Measurements from ENCODE around the gene CCDC180. TPM values are rescaled to one million over a fixed set of nuclear protein-coding genes. Genes with fewer than 3 reads are reported as not detected.

The CCDC180 gene
- total and polyA plus RNA-seq, 10 of the 15 experiments (the other 5 are each of a cell fraction or from before 2014, with no cell fraction given), result 0.31 to 1.1 (median 0.57) TPM

- Histone ChIP-seq H3K79me2 (ENCODE audit: control insufficient read depth, insufficient read depth, low read length) (no peaks in the 10 kb centered on the region), H2AFZ (ENCODE audit: control insufficient read depth, low read depth, low read length) (no peak overlapping the region), H3K36me3 (ENCODE audit: control insufficient read depth in 2 of 2, insufficient read depth in 2 of 2, low read length in 1 of 2) (no peaks in the 10 kb centered on the region), H3K9me3 (replicated peaks; ENCODE audit: control insufficient read depth, insufficient read depth, low read length) (no peaks in the 10 kb centered on the region; the same call in 2 of the 3 replicates), H3K27me3 (replicated peaks in 1 of 2; ENCODE audit: control insufficient read depth in 2 of 2, insufficient read depth in 2 of 2, low read length in 1 of 2) (no peaks in the 10 kb centered on the region; a peak in 2 of 4 replicates), H3K9ac (ENCODE audit: control insufficient read depth, insufficient read depth, low read length) (no peak overlapping the region), H4K20me1 (ENCODE audit: control insufficient read depth, insufficient read depth) (no peaks in the 10 kb centered on the region), H3K4me3 (no peak overlapping the region), H3K4me2 (ENCODE audit: control insufficient read depth, insufficient read depth) (no peak overlapping the region), H3K27ac (ENCODE audit: control insufficient read depth, insufficient read depth) (no peak overlapping the region), H3K4me1 (ENCODE audit: control insufficient read depth, insufficient read depth, low read length) (no peaks in the 10 kb centered on the region)
- no peak for ATAC-seq
- DNase-seq (ENCODE audit: low read depth, low spot score), result no peak
- intact Hi-C loops (cut with micrococcal nuclease; ENCODE audit: unreplicated experiment), result no loop called here
- ChIA-PET SMC1A (ENCODE audit: uncharacterized antibody, unreplicated experiment) (no interaction called here), RAD21 (ENCODE audit: unreplicated experiment) (interaction anchor here (0.6 kb wide), 1 partner anchor 295 kb away, joined by 3 read pairs; no protein-coding TSS in a partner anchor), CTCF (no interaction called here), POLR2A (no interaction called here)
- WGBS (ENCODE audit: insufficient coverage, insufficient replicate concordance, low lambda C conversion rate, missing lambda C conversion rate), result 11% methylated on average over 1 of the region's 1 CpG
- FAIRE-seq, result no peak
- BruUV-seq (replicated peaks), result no TSS peak
- in situ Hi-C loops (cut with MboI), result no loop called here
- no peak for TF ChIP-seq SP1 (IDR thresholded peaks at IDR 0.05; ENCODE audit: low read depth, low read length)
- no peak for TF ChIP-seq IRF4 (IDR thresholded peaks at IDR 0.05; ENCODE audit: low read depth, low read length)
- no peak for TF ChIP-seq FOXM1 (IDR thresholded peaks at IDR 0.05; ENCODE audit: low read depth, low read length)
- no peak for TF ChIP-seq E4F1 (IDR thresholded peaks at IDR 0.05; ENCODE audit: borderline replicate concordance, partially characterized antibody)
- no peak for TF ChIP-seq ZBTB40 (IDR thresholded peaks at IDR 0.05; ENCODE audit: borderline replicate concordance)
- no peak for TF ChIP-seq NFXL1 (IDR thresholded peaks at IDR 0.05; ENCODE audit: borderline replicate concordance)
- no peak for TF ChIP-seq POU2F2 (IDR thresholded peaks at IDR 0.05; ENCODE audit: borderline replicate concordance, low read depth, low read length)
- TF ChIP-seq EGR1 (IDR thresholded peaks at IDR 0.05; ENCODE audit: borderline replicate concordance in 1 of 2, low read depth in 2 of 2, low read length in 2 of 2), result no peak
- no peak for TF ChIP-seq POLR2AphosphoS2 (IDR thresholded peaks at IDR 0.05; ENCODE audit: low read depth, low read length)
- no peak for TF ChIP-seq EZH2 (IDR thresholded peaks at IDR 0.05; ENCODE audit: borderline replicate concordance, control insufficient read depth, low read depth, low read length)
- no peak for TF ChIP-seq ZBTB33 (IDR thresholded peaks at IDR 0.05)
These were observed 13.8 kb downstream of the CCDC180 start for GRCh38 chr9:97321251-97321650.
